Measurements from ENCODE around the gene TEX35. TPM values are rescaled to one million over a fixed set of nuclear protein-coding genes. Genes with fewer than 3 reads are reported as not detected.

TEX35 gene
- total and polyA plus RNA-seq, 9 donors = not detected

DNA sequence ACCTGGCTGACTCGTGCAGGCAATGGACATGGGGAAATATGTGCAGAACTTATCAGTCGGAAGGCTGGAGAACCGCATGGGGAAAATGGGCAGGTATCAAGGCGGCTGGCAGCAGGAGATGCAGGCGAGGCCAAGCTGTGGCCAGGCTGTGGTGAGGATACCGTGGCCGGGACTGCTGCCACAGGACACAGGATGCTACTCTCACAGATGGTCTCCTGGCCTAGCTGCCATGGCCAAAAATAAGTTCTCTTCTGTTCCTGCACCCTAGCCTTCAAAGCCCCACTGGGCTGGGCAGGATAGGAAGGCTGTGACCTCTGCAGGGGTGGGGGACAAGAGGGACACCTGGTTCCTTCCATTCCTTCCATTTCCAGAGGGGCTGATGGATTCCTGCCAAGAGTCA is 26.4 kb downstream of the TEX35 start:
- intact Hi-C loops (cut with DNase I) = no loop called here
- TF ChIP-seq EP300 (IDR thresholded peaks at IDR 0.05) = no peak
- 85 to 93% (median 89%) methylated on average over 7 of the region's 7 CpGs for WGBS, 3 donors

DNA sequence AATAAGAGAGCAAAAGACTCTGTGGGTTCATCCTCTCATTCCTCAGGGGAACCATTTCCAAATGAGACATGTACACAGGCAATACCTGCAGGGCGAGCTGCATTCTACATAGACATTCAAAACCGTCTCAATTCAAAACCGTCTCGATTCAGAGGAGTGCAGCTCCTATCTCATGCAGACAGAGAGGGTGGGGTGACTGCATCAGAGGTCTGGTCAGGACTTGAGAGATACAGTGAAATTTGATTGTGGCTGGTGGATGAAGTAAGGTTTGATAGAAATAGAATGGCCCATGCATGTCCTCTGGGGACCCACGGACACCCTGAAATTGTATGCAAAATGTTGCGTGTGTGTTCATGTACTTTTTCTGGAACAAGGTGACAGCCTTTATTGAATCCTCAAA is 27.3 kb downstream of the TEX35 start:
- H3K36me3 ChIP-seq = no peaks in the 10 kb centered on the region
- no peak for DNase-seq
- H3K4me3 ChIP-seq = no peak overlapping the region
- no peak overlapping the region for H3K27ac ChIP-seq
- peaks cover 4% of the 10 kb centered on the region for H3K4me1 ChIP-seq (ENCODE audit: insufficient read depth)
- TF ChIP-seq EP300 (IDR thresholded peaks at IDR 0.05) (no peak), POLR2A (IDR thresholded peaks at IDR 0.05) (no peak)
- TF ChIP-seq, protein P1, sequence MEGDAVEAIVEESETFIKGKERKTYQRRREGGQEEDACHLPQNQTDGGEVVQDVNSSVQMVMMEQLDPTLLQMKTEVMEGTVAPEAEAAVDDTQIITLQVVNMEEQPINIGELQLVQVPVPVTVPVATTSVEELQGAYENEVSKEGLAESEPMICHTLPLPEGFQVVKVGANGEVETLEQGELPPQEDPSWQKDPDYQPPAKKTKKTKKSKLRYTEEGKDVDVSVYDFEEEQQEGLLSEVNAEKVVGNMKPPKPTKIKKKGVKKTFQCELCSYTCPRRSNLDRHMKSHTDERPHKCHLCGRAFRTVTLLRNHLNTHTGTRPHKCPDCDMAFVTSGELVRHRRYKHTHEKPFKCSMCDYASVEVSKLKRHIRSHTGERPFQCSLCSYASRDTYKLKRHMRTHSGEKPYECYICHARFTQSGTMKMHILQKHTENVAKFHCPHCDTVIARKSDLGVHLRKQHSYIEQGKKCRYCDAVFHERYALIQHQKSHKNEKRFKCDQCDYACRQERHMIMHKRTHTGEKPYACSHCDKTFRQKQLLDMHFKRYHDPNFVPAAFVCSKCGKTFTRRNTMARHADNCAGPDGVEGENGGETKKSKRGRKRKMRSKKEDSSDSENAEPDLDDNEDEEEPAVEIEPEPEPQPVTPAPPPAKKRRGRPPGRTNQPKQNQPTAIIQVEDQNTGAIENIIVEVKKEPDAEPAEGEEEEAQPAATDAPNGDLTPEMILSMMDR (IDR thresholded peaks at IDR 0.05) = no peak
- 81 to 87% (median 84%) methylated on average over 6 of the region's 6 CpGs for WGBS, 3 donors
- intact Hi-C loops (cut with DNase I) = loop anchor here in 3 of 4 donors (5.0 kb wide), 3 partner anchors 212 to 467 kb away; no protein-coding TSS in a partner anchor
- no peaks in the 10 kb centered on the region for H3K9me3 ChIP-seq
- no peaks in the 10 kb centered on the region for H3K27me3 ChIP-seq

More for the DNA sequence above, 26.4 kb downstream of the TEX35 start:
- no peak overlapping the region for H3K4me3 ChIP-seq
- H3K9me3 ChIP-seq = no peaks in the 10 kb centered on the region
- H3K27ac ChIP-seq = no peak overlapping the region
- no peaks in the 10 kb centered on the region for H3K27me3 ChIP-seq
- DNase-seq = peak in 1 of 5 donors; percentile 29
- H3K4me1 ChIP-seq (ENCODE audit: insufficient read depth) = peaks cover 4% of the 10 kb centered on the region
- no peaks in the 10 kb centered on the region for H3K36me3 ChIP-seq

DNA sequence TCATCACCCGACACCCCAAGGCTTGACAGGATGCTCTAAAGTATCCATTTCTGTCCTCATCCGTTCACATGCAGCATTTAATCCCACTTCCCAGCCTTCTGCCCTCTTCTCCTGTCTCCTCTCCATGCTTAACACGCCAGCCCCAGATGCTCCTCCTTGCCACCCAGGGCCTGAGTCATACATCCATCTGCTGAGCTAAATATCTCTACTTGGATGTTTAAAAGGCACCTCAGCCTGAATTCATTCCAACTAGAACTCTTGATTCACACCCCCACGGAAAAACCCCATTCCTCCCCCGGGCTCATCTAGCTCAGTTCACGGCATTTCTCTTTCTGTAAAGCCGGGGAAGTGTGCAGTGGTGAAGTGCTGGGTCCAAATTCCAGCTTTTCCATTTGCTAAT is 27.7 kb downstream of the TEX35 start:
- TF ChIP-seq EP300 (IDR thresholded peaks at IDR 0.05) = no peak
- TF ChIP-seq, protein P1 (IDR thresholded peaks at IDR 0.05) = no peak
- no peak for TF ChIP-seq POLR2A (IDR thresholded peaks at IDR 0.05)
- no peaks in the 10 kb centered on the region for H3K36me3 ChIP-seq
- 55 to 66% (median 66%) methylated on average over 7 of the region's 7 CpGs for WGBS, 3 donors
- H3K27ac ChIP-seq = no peak overlapping the region
- DNase-seq = no peak
- no peaks in the 10 kb centered on the region for H3K9me3 ChIP-seq
- no peaks in the 10 kb centered on the region for H3K27me3 ChIP-seq
- H3K4me3 ChIP-seq = no peak overlapping the region
- intact Hi-C loops (cut with DNase I) = loop anchor here in 3 of 4 donors (5.0 kb wide), 3 partner anchors 212 to 467 kb away; no protein-coding TSS in a partner anchor
- peaks cover 4% of the 10 kb centered on the region for H3K4me1 ChIP-seq (ENCODE audit: insufficient read depth)

DNA sequence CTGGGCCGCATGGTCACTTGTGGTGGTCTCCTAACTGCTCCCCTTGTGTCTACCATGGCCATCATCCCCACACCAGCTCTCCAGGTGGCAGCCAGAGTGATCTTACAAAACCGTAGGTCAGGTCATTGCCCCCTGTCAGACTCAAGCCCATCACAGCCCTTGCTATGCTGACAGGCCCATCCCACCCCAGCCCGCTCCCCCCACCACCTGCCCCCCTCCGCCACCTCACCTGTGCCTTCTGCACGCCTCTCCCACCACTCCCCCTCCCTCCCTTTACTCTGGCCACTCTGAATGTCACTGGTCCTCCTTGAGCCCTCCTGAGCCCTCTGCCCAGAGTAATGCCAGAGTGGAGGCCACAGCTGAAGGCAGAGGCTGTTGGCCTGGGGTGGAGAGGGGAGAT is 28.5 kb downstream of the TEX35 start:
- intact Hi-C loops (cut with DNase I) = loop anchor here in 3 of 4 donors (5.0 kb wide), 3 partner anchors 211 to 466 kb away; no protein-coding TSS in a partner anchor
- WGBS, 3 donors = 84 to 94% (median 90%) methylated on average over 5 of the region's 5 CpGs
- H3K36me3 ChIP-seq = no peaks in the 10 kb centered on the region
- H3K9me3 ChIP-seq = no peaks in the 10 kb centered on the region
- H3K27ac ChIP-seq = no peak overlapping the region
- peaks cover 4% of the 10 kb centered on the region for H3K4me1 ChIP-seq (ENCODE audit: insufficient read depth)
- TF ChIP-seq, protein P1 (IDR thresholded peaks at IDR 0.05) = no peak
- TF ChIP-seq EP300 (IDR thresholded peaks at IDR 0.05) (no peak), POLR2A (IDR thresholded peaks at IDR 0.05) (no peak)
- H3K4me3 ChIP-seq = no peak overlapping the region
- no peaks in the 10 kb centered on the region for H3K27me3 ChIP-seq
- DNase-seq = no peak

DNA sequence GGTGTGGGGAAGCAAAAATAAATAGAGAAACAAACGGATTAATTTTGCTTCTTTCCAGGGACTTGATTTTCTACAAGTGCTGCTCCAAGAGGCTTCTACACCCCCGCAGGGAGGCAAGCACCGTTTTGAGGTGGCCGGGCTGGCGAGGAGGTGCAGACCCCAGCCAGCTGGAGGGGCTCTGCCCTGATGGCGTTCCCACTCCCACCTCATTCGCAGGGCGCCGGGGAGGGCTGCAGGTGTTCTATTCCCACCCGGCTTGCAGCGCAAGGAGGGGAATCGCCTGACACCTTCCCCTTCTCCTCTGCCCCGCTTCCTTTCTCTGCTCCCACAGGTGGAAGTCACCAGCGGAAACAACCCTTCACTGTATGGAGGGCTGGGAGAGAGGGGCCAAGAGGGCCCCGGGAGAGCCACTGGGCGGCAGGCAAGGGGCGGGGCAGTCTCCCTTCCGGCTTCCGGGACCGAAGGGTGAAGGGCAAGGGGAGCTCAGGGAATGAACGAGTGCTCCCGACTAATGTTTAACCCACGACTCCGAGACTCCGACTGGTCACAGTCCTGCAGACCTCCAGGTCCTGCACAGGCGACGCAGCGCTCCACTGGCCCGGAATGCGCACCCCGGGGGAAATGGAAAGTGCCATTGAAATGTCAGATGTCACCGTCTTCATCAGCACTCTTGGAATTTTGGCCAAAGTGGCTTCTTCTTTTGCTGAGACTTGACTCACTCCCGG is 29.1 kb downstream of the TEX35 start:
- intact Hi-C loops (cut with DNase I) = loop anchor here (1.0 to 5.0 kb wide), 6 partner anchors 210 to 465 kb away; no protein-coding TSS in a partner anchor

More for the DNA sequence above, 29.1 kb downstream of the TEX35 start:
- Histone ChIP-seq H3K4me1 (ENCODE audit: insufficient read depth) (peaks cover 3% of the 10 kb centered on the region), H3K4me3 (peak overlapping the region; percentile 81), H3K27me3 (no peaks in the 10 kb centered on the region), H3K27ac (peak overlapping the region in 1 of 2 donors; percentile 63), H3K36me3 (no peaks in the 10 kb centered on the region), H3K9me3 (no peaks in the 10 kb centered on the region)
- 4 to 5% (median 5%) methylated on average over 32 to 33 of the region's 33 CpGs for WGBS, 3 donors
- TF ChIP-seq, protein P1 (IDR thresholded peaks at IDR 0.05) = no peak
- no peak for TF ChIP-seq EP300 (IDR thresholded peaks at IDR 0.05)
- no peak for TF ChIP-seq POLR2A (IDR thresholded peaks at IDR 0.05)
- DNase-seq = peak in 4 of 5 donors; percentile 37 to 63 (median 46)

All from ovary (tissue), 9 donors.